ENCODE results near the gene G0S2. TPM values are rescaled to one million over a fixed set of nuclear protein-coding genes. Genes with fewer than 3 reads are reported as not detected.

The G0S2 gene
- total and polyA plus RNA-seq, 9 of the 15 experiments (the other 6 are each of a cell fraction or from before 2014, with no cell fraction given): 0.18 to 65.6 (median 11.4) TPM

DNA sequence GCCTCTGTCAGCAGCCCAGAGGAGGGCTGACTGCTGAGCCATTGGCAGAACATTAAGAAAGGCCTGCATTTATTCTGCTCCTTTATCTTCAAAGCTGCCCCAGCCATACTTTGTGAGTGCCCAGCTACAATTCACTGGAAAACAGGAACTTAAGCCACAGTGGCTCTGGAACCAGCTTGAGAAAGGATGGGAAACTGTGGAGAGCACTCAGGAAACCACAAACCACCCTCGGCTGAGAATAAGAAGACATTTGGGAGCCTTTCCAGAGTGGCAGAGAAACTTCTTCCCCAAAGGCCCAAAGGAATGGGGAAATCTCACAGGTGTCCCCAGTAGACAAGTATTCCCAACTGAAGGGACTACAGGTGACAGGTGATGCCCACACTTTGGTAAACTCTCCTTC, 24.8 kb upstream of the G0S2 start:
- no TSS peak for BruUV-seq (replicated peaks)

More for the DNA sequence above, 24.8 kb upstream of the G0S2 start:
- no peak for FAIRE-seq
- Histone ChIP-seq H3K36me3 (ENCODE audit: control insufficient read depth, insufficient read depth, low read length) (no peaks in the 10 kb centered on the region), H3K4me2 (ENCODE audit: insufficient read depth, low read length) (no peak overlapping the region), H2AFZ (ENCODE audit: low read depth, low read length) (peak overlapping the region; percentile 80; the same call in 1 of the 2 replicates), H3K79me2 (ENCODE audit: control insufficient read depth, insufficient read depth, low read length) (no peaks in the 10 kb centered on the region), H4K20me1 (replicated peaks; ENCODE audit: control insufficient read depth, insufficient read depth, low read length) (no peaks in the 10 kb centered on the region), H3K4me1 (replicated peaks in 1 of 2; ENCODE audit: control insufficient read depth in 2 of 2, insufficient read depth in 2 of 2, low read length in 2 of 2) (peaks cover 54 to 76% of the 10 kb centered on the region in 2 experiments), H3K27me3 (ENCODE audit: control insufficient read depth in 2 of 2, insufficient read depth in 2 of 2, low read length in 2 of 2) (no peaks in the 10 kb centered on the region), H3K9me3 (replicated peaks; ENCODE audit: control insufficient read depth, insufficient read depth, low read depth, low read length) (no peaks in the 10 kb centered on the region), H3K27ac (ENCODE audit: extremely low read depth, low read depth, low read length) (no peak overlapping the region), H3K9ac (ENCODE audit: insufficient read depth in 1 of 2, low read depth in 2 of 2, low read length in 2 of 2) (no peak overlapping the region), H3K4me3 (no peak overlapping the region), H3K9me1 (ENCODE audit: control insufficient read depth, insufficient read depth, low read length) (no peaks in the 10 kb centered on the region)
- ATAC-seq: no peak
- 60% methylated on average over 1 of the region's 1 CpG for WGBS (ENCODE audit: insufficient coverage, low coverage, missing lambda C conversion rate)
- in situ Hi-C loops (cut with MboI): loop anchor here (10.0 kb wide), 1 partner anchor 1826 kb away; no protein-coding TSS in a partner anchor
- CTCF ChIA-PET (ENCODE audit: low intra/inter-chr PET ratio): interaction anchor here (1.1 kb wide), 1 partner anchor 74 kb away, joined by 3 read pairs; no protein-coding TSS in a partner anchor
- POLR2A ChIA-PET: interaction anchor here (1.4 to 3.5 kb wide), 5 partner anchors 8 to 23 kb away, joined by 4 to 15 read pairs (median 6); no protein-coding TSS in a partner anchor
- no peak for DNase-seq (ENCODE audit: extremely low read depth in 1 of 4, low spot score in 3 of 4)
- intact Hi-C loops (cut with micrococcal nuclease): no loop called here
- TF ChIP-seq ZSCAN32 (CRISPR knock-in tag; IDR thresholded peaks at IDR 0.05) (no peak), CREB5 (CRISPR knock-in tag; IDR thresholded peaks at IDR 0.05) (0 out of 2 replicates have a peak, but pooled peaks have one; percentile 39)

All from K562 (cell line).